Omental fat pad (tissue), 4 donors: ENCODE data around the gene KCNS1. TPM values are rescaled to one million over a fixed set of nuclear protein-coding genes. Genes with fewer than 3 reads are reported as not detected.

Source experiments
- ATAC-seq: fragments of 150-250 bp; one replicate; pipeline ENCODE4 v1.9.1; 2016; ENCODE audit warnings: mild to moderate bottlenecking, moderate library complexity; ENCODE audit not compliant: low FRiP score
- DNase-seq: peaks from one replicate; pipeline ENCODE4 v3.0.0-alpha.2; 2019; ENCODE audit warnings: low spot score
- CTCF ChIP-seq, 3 donors: fragments of 450-650 bp; IDR thresholded peaks; one replicate each; pipeline ENCODE4 v1.5.1; 2016 to 2017; ENCODE audit warnings: antibody characterized with exemption in 3 of 3, mild to moderate bottlenecking in 3 of 3, moderate library complexity in 2 of 3
- total RNA-seq, 4 donors: library from RNA; depleted of rRNA; stranded (reverse); fragments of >200 nt; gene quantifications; one replicate each; pipeline ENCODE4 v1.1.0, GENCODE V29; 2016

Gene KCNS1
- total RNA-seq, 4 donors from 2014 or later: 0.47 to 0.60 (median 0.56) TPM; not detected in 1

GRCh38 chr20:45090481-45090880 lies 10.4 kb downstream of the KCNS1 start:
- ATAC-seq (no peak), DNase-seq (no peak)
- no peak for TF ChIP-seq CTCF (IDR thresholded peaks at IDR 0.05)

DNA sequence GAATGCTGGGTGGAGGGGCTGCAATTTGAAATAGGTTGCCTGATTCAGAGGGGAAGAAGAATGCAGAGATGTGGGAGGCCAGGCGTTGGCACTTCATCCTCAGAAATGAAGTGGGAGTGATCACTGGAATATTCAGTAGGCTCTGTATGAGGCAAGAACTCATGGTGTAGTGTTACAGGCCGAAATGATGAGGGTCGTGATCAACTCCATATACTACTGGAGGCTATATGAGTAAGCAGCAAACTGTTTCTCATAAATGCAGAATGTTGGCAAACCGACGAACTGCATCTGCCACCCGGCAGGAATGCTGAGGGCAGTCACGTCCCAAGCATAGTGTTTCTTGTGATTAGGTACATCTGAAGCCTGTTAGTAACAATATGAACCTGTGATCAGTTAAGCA lies 12.7 kb downstream of the KCNS1 start:
- TF ChIP-seq CTCF (IDR thresholded peaks at IDR 0.05): no peak
- DNase-seq (no peak), ATAC-seq (peak; percentile 90)

GRCh38 chr20:45087814-45088213 lies 13.1 kb downstream of the KCNS1 start:
- ATAC-seq: no peak
- TF ChIP-seq CTCF (IDR thresholded peaks at IDR 0.05): no peak
- DNase-seq: no peak

GRCh38 chr20:45087097-45087790 lies 13.7 kb downstream of the KCNS1 start:
- DNase-seq: no peak
- ATAC-seq: no peak
- TF ChIP-seq CTCF (IDR thresholded peaks at IDR 0.05): no peak

- TF ChIP-seq CTCF (IDR thresholded peaks at IDR 0.05): no peak
- DNase-seq (no peak), ATAC-seq (no peak)
These were observed 15.1 kb downstream of the KCNS1 start for GRCh38 chr20:45085867-45086266.

- no peak for TF ChIP-seq CTCF (IDR thresholded peaks at IDR 0.05)
These were observed 15.6 kb downstream of the KCNS1 start for GRCh38 chr20:45085289-45085688.

DNA sequence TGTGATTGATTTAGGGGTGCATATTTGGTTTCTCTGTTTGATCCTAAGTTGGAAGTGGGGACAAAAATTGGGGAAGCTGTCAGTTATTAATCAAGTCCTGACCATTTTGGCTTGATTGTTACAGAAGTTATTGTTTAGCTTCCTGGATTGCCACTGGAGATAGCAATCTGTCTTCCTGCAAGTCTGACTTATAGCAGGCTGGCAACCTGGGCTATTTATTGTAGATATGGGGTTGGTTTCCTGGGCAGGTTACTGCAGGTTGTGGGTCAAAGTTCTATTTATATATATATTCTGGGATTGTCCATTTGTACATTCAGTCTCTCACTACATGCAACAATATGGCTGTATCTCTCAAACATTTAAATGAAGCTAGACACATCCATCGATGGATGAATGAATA lies 17.8 kb downstream of the KCNS1 start:
- ATAC-seq: no peak
- no peak for TF ChIP-seq CTCF (IDR thresholded peaks at IDR 0.05)
- DNase-seq: no peak

More at GRCh38 chr20:45085289-45085688, 15.6 kb downstream of the KCNS1 start:
- no peak for DNase-seq
- no peak for ATAC-seq
